ENCODE results near the gene ARMC9. TPM values are rescaled to one million over a fixed set of nuclear protein-coding genes. Genes with fewer than 3 reads are reported as not detected.

The ARMC9 gene
- polyA plus RNA-seq, 1 donor = 3.9 TPM

DNA sequence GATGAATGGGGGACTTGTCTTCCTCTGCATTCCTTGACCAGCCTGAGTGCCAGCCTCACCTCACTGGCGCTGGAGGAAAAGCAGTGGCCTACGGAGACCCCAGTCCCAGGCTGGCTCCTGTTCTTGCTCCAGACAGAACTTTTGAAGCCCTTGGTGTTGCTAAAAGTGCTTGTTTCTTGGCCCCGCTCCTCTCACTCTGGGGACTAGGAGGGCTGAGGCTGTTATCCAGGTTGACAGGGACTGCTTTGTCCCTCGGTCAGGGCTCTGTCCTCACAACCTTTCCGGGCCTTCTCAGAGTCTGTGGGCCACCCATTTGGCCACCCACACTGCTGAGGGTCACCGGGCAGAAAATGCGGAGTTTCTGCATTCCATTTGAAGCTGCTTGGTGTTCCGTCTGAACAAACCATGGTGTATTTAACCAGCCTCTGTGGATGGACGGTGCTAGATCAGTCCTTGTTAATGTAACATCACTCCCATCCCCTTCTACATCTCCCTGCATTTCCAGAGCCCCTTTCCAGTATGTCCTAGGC lies 222.7 kb downstream of the ARMC9 start:
- DNase-seq (ENCODE audit: low read depth) = no peak

DNA sequence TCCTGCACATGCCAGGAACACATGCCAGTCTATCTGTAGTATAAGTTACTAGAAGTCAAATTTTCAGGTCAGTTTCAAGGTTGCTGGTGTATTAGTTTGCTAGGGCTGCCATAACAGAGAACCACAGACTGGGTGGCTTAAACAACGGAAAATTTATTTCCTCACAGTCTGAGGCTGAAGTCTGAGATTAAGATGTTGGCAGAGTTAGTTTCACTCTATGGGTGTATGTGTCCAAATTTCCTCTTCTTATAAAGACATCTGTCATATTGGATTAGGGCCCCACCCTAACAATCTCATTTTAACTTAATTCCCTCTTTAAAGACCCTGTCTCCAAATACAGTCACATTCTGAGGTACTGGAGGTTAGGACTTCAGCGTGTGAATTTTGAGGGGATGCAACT lies 223.6 kb downstream of the ARMC9 start:
- DNase-seq (ENCODE audit: low read depth) = no peak

DNA sequence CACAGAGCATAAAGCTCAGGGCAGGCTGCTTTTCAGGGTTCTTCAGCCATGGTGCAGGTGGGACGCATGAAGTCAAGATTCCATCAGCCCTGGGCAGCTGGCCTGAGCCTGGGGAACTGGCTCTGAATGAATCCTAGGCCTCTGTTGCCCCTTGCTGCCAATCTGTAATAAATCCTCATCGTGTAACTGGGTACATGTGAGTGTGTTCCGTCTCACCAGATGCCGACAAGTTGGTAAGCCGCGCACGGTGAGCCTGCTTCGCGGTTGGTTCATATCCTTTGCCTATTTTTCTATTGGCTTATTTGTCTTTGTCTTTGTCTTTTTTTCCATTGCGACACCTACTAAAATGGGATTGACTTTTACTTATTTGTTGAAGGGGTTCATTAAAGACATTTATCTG lies 224.7 kb downstream of the ARMC9 start:
- no peak for DNase-seq (ENCODE audit: low read depth)

Other genes starting within 250 kb of the ARMC9 start
- gene SPATA3, start 202.5 kb upstream of the ARMC9 start, polyA plus RNA-seq (ENCODE audit: insufficient read length) = not detected
- 0.23 TPM for gene C2orf72, start 161.1 kb upstream of the ARMC9 start, polyA plus RNA-seq (ENCODE audit: insufficient read length)
- gene PSMD1, start 141.8 kb upstream of the ARMC9 start, polyA plus RNA-seq (ENCODE audit: insufficient read length) = 79.0 TPM
- gene HTR2B, start 73.6 kb upstream of the ARMC9 start, polyA plus RNA-seq (ENCODE audit: insufficient read length) = 0.11 TPM
- gene B3GNT7, start 197.1 kb downstream of the ARMC9 start, polyA plus RNA-seq (ENCODE audit: insufficient read length) = 0.48 TPM

Measured in forelimb muscle (tissue), 1 donor.